A549 treated with ZK216348 at 1 μM for 4 hours (cell line): Measurements from ENCODE around the gene CRYGN. TPM values are rescaled to one million over a fixed set of nuclear protein-coding genes. Genes with fewer than 3 reads are reported as not detected.

Source experiments
- total RNA-seq: library from RNA; stranded (reverse); fragments of 200-300 nt; extraction: Qiagen RNA extraction; gene quantifications from 5 replicates; pipeline ENCODE4 v1.2.3, GENCODE V29; 2022; ENCODE audit warnings: low read depth

CRYGN gene
- total RNA-seq = not detected in 5 replicates

GRCh38 chr7:151439855-151440798 is at the start of gene CRYGN:
CRYGN (minus strand) TSS chr7:151440141; CDS start chr7:151439917, 224 bp downstream.

GRCh38 chr7:151409667-151410404 is 30.1 kb downstream of the CRYGN start, which contains the start of gene WDR86:
WDR86 (minus strand) TSS chr7:151410038; CDS start chr7:151409589, 449 bp downstream.

Other genes with a start within 250 kb of the CRYGN start
- not detected in 5 replicates for gene H2BK1, start 229.7 kb downstream of the CRYGN start, total RNA-seq
- gene ABCF2, start 212.9 kb downstream of the CRYGN start, total RNA-seq = 49.7 to 70.8 TPM (median 65.5 TPM) in 5 replicates
- gene CHPF2, start 207.7 kb downstream of the CRYGN start, total RNA-seq = 29.8 to 50.8 TPM (median 45.0 TPM) in 5 replicates
- 8.0 to 11.8 TPM (median 10.5 TPM) in 5 replicates for gene SMARCD3, start 191.4 kb downstream of the CRYGN start, total RNA-seq
- 38.6 to 67.8 TPM (median 39.0 TPM) in 5 replicates for gene NUB1, start 98.3 kb downstream of the CRYGN start, total RNA-seq
- 0.13 to 0.23 TPM (median 0.18 TPM) in 3 of 5 replicates, not detected in the others for gene WDR86, start 30.1 kb downstream of the CRYGN start, total RNA-seq
- 109 to 175 TPM (median 141 TPM) in 5 replicates for gene RHEB, start 79.8 kb upstream of the CRYGN start, total RNA-seq